GM12872 (cell line): ENCODE data around the gene SPACA4.

Experiments used
- CTCF ChIP-seq: IDR thresholded peaks from 3 replicates; pipeline ENCODE4 v1.5.1; 2011; ENCODE audit warnings: low read depth, mild to moderate bottlenecking, low read length, moderate library complexity; ENCODE audit not compliant: insufficient read depth

The SPACA4 gene

GRCh38 chr19:48569814-48570213 lies 36.7 kb upstream of the SPACA4 start:
- no peak for TF ChIP-seq CTCF

GRCh38 chr19:48571378-48572162 lies 35.0 kb upstream of the SPACA4 start:
- TF ChIP-seq CTCF, result no peak

GRCh38 chr19:48573163-48573505 lies 33.4 kb upstream of the SPACA4 start:
- no peak for TF ChIP-seq CTCF

GRCh38 chr19:48575931-48576622 lies 30.5 kb upstream of the SPACA4 start:
- TF ChIP-seq CTCF, result no peak

- no peak for TF ChIP-seq CTCF
Measured at GRCh38 chr19:48578891-48579290, 27.7 kb upstream of the SPACA4 start.

GRCh38 chr19:48582168-48582567 lies 24.4 kb upstream of the SPACA4 start:
- no peak for TF ChIP-seq CTCF

- TF ChIP-seq CTCF, result no peak
Measured at GRCh38 chr19:48587387-48587786, 19.2 kb upstream of the SPACA4 start.
